GM20000 (cell line): ENCODE measurements around the gene AP5Z1.
"Not testable (repeated sequence)": the region's sequence is repeated elsewhere in the genome, so short reads cannot be mapped to it uniquely, and the experiment has no call there.

Experiments
- DNase-seq: peaks from one replicate; pipeline ENCODE4 v3.0.0; 2012; ENCODE audit warnings: low spot score
- TF ChIP-seq, protein P1 (sequence below): IDR thresholded peaks from 2 replicates; pipeline ENCODE4 v1.5.1; 2012; ENCODE audit warnings: mild to moderate bottlenecking, control low read depth; ENCODE audit errors: extremely low read depth, missing control alignments

The AP5Z1 gene

DNA sequence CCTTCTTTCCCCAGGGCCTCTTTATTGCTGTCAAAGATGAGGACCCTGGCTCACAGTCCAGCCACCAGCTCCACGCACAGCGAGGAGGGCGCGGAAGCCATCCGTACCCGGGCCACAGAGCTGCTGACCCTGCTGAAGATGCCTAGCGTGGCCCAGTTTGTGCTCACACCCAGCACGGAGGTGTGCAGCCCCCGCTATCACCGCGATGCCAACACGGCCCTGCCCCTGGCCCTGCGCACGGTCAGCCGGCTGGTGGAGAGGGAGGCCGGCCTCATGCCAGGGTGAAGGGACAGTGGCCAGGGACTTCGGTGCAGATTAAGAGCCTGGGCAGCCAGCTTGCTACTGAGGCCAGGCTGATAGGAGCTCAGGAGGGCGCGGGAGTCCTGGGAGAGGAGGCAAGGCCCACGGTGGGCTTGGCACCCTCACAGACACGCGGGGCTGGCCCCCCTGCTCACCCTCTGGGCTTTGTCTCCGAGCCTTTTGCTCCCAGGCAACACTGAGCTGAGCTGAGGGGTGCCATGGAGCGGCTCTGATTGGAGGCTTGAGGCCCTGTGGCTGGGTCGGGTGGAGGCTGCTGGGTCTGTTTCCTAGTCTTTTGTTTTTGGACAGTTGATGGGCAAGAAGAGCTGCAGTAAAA lies 15.8 kb downstream of the AP5Z1 start:
- DNase-seq, result no peak
- TF ChIP-seq, protein P1, sequence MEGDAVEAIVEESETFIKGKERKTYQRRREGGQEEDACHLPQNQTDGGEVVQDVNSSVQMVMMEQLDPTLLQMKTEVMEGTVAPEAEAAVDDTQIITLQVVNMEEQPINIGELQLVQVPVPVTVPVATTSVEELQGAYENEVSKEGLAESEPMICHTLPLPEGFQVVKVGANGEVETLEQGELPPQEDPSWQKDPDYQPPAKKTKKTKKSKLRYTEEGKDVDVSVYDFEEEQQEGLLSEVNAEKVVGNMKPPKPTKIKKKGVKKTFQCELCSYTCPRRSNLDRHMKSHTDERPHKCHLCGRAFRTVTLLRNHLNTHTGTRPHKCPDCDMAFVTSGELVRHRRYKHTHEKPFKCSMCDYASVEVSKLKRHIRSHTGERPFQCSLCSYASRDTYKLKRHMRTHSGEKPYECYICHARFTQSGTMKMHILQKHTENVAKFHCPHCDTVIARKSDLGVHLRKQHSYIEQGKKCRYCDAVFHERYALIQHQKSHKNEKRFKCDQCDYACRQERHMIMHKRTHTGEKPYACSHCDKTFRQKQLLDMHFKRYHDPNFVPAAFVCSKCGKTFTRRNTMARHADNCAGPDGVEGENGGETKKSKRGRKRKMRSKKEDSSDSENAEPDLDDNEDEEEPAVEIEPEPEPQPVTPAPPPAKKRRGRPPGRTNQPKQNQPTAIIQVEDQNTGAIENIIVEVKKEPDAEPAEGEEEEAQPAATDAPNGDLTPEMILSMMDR, result no peak

DNA sequence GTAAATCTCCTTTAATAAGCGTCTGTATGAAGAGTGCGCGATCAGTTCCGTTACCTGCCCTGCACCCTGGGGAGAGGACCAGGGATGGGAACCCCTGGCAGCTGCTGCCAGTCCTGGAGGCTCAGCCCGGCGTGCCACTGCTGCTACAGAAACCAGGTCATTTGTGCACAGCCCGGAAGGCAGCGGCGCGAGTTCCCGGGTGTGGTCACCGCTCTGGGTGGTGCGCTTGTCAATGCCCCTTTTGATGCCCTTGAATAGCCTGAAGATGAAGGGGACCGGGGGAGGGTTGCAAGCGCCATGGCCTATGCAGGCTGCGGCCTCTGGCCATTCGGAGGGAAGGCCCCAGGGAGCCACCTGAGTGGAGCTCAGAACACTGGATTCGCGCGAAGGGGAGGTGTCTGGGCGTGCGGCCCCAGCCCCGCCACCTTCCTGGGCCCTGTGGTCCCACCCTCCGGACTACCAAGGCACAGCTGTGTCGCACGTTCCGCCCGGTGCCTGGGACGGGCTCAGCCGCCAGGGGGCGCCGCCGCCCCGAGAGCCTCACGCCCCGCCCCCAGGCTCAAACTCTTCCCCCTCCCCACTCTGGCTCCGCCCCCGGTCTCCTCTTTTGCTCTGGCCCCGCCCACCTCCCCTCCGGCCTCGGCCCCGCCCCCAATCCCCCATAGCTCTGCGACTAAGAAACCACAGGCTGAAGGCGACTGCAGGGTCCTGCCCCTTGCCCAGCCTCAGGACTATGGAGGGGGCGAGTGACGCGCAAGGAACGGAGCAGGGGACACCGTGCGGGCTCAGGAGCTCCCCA lies 16.5 kb downstream of the AP5Z1 start:
- TF ChIP-seq, protein P1, result peak; percentile 85
- peak; percentile 93 for DNase-seq

DNA sequence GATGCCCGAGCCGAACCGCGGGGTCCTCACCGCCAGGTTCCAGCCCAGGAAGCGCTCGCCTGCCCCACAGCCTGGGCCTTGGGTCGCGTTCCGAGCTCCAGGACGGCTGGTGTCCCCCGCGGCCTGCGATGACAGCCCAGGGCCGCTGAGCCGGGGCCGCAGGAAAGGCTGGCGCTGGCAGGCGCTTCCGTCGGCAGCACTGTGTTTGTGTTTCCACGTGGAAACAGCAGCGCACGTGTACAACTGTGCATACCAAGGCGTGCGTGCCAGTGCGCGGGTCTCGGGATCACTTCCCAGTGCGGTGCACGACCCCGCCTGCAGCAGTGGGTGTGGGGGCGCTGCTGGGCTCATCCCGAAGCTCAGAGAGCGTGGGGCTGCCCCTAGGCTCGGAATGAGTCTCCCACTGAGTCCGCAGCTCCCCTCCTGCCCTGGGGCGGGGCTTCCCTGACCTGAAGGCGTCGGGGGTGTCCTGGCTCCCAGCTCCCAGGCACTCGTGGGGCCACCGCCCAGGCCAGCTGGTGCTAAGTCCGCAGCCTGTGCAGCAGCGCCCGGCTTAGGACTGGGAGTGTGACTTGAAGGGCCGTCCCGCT lies 17.2 kb downstream of the AP5Z1 start:
- TF ChIP-seq, protein P1, result no peak

GRCh38 chr7:4793385-4793993 lies 18.1 kb downstream of the AP5Z1 start:
- DNase-seq, result not testable (repeated sequence)

More for the DNA sequence above, 17.2 kb downstream of the AP5Z1 start:
- no peak for DNase-seq

DNA sequence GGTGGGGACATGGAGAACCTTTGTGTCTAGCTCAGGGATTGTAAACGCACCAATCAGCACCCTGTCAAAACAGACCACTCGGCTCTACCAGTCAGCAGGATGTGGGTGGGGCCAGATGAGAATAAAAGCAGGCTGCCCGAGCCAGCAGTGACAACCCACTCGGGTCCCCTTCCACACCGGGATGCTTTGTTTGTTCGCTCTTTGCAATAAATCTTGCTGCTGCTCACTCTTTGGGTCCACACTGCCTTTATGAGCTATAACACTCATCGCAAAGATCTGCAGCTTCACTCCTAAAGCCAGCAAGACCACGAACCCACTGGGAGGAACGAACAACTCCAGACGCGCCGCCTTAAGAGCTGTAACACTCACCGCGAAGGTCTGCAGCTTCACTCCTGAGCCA lies 18.7 kb downstream of the AP5Z1 start:
- DNase-seq, result not testable (repeated sequence)

DNA sequence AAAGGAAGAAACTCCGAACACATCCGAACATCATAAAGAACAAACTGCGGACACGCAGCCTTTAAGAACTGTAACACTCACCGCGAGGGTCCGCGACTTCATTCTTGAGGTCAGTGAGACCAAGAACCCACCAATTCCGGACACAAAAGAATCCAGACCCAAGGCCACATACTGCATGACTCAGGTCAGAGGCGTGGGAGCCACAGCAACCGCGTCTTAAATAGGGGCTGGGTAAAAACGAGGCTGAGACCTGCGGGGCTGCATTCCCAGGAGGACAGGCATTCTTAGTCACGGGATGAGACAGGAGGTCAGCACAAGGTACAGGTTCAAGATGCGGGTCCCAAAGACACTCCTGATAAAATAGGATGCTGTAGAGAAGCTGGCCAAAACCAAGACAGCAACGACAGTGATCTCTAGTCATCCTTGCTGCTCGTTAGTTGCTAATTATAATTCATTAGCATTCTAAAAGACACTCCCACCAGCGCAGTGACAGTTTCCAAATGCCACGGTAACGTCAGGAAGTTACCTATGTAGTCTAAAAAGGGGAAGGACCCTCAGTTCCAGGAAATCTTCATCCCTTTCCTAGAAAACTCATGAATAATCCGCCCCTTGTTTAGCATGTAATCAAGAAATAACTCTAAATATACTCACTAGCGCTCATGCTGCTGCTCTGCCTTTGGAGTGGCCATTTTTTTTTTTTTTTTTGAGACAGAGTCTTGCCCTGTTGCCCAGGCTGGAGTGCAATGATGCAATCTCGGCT lies 19.3 kb downstream of the AP5Z1 start:
- DNase-seq, result no peak
- TF ChIP-seq, protein P1, result no peak

DNA sequence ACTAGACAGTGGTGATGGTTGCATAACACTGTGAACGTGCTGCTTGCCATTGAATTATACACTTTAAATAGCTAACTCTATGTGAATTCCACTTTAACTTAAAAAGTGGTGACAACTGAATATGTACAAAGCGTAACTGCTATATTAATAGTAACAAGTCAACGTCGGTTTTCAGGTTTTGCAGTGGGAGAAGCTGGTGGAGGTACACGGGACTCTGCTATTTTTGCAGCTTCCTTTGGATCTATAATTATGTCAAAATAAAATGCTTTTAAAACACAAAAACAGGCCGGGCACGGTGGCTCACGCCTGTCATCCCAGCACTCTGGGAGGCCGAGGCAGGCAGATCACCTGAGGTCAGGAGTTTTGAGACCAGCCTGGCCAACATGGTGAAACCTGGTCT lies 21.0 kb downstream of the AP5Z1 start:
- TF ChIP-seq, protein P1, result no peak
- no peak for DNase-seq
